Mesothelial cell of epicardium (in vitro differentiated cells): Measurements from ENCODE around the gene PARVA. TPM values are rescaled to one million over a fixed set of nuclear protein-coding genes. Genes with fewer than 3 reads are reported as not detected.

Source experiments
- DNase-seq, 2 experiments: peaks; one replicate each; pipeline ENCODE4 v3.0.0; 2021; ENCODE audit warnings: low spot score in 2 of 2; ENCODE audit not compliant: unreplicated experiment in 2 of 2
- H3K27ac Mint-ChIP-seq: 2 replicates; pipeline ENCODE4 v1.8.0; 2021; ENCODE audit warnings: mixed read lengths
- H3K27me3 Mint-ChIP-seq: 2 replicates; pipeline ENCODE4 v1.8.0; 2021; ENCODE audit warnings: low read depth, mixed read lengths
- H3K36me3 Mint-ChIP-seq: 2 replicates; pipeline ENCODE4 v1.8.0; 2021; ENCODE audit warnings: mixed read lengths
- H3K4me1 Mint-ChIP-seq: 2 replicates; pipeline ENCODE4 v1.8.0; 2021; ENCODE audit warnings: mixed read lengths
- H3K4me3 Mint-ChIP-seq: 2 replicates; pipeline ENCODE4 v1.8.0; 2021; ENCODE audit warnings: mild to moderate bottlenecking, moderate library complexity, mixed read lengths
- H3K9me3 Mint-ChIP-seq: 2 replicates; pipeline ENCODE4 v1.8.0; 2021; ENCODE audit warnings: mixed read lengths
- total RNA-seq: library from RNA; stranded (reverse); gene quantifications from 3 replicates; pipeline ENCODE4 v1.2.1, GENCODE V29; 2021
- TF ChIP-seq, protein P1 (sequence below): fragments of 200-600 bp; sonication (generic); IDR thresholded peaks from one replicate; pipeline ENCODE4 v1.5.0; 2021; ENCODE audit warnings: antibody characterized with exemption; ENCODE audit not compliant: unreplicated experiment

The PARVA gene
- total RNA-seq, 1 donor from 2014 or later: 77.1 TPM

DNA sequence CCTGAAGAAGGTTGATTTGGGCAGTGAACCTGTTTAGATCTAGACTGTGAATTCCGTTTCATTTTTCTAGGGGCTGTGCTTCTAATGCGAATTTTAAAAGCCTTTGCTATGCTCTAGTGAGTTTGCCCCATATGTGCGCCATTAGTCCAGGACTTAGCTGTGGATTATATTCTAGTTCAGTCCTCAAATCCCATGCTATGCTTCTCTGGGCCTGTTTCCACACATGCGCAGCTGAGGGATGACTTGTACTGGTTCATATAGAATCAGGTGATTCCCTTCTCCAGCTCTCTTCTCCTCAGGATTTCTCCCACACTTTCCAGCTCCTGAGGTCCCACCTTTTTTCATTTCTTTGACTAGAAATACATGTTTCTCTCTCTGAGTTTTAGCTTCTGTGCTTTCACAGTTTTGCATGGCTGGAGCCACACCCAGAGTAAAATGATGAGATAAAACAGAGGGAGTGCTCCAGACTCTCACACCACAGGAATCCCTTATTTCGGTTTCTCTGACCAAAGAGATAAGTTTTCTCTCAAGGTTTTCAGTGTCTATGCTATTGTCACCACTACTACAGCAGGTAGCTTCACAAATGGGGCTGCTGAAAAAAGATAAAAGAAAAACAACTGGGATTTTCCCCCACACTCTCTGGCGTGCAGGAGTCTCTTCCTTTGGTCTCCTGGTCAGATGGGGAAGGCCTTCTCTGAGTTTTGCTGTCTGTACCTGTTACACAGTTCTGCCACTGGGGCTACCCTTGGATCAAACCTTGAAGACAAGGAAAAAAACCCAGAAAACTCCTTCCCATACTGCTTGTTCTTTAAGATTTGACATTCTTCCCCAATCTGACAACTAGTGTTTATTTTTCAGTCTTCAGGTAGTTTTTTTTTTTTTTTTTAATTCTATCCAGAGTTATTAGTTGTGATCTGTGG lies 200.6 kb downstream of the PARVA start:
- H3K4me1 Mint-ChIP-seq: peaks cover 27% of the 10 kb centered on the region
- H3K4me3 Mint-ChIP-seq: no peak overlapping the region

GRCh38 chr11:12581416-12581815 lies 204.0 kb downstream of the PARVA start:
- no peak overlapping the region for H3K4me3 Mint-ChIP-seq
- H3K36me3 Mint-ChIP-seq: peaks cover 9% of the 10 kb centered on the region
- DNase-seq: no peak
- H3K4me1 Mint-ChIP-seq: peaks cover 17% of the 10 kb centered on the region
- TF ChIP-seq, protein P1, sequence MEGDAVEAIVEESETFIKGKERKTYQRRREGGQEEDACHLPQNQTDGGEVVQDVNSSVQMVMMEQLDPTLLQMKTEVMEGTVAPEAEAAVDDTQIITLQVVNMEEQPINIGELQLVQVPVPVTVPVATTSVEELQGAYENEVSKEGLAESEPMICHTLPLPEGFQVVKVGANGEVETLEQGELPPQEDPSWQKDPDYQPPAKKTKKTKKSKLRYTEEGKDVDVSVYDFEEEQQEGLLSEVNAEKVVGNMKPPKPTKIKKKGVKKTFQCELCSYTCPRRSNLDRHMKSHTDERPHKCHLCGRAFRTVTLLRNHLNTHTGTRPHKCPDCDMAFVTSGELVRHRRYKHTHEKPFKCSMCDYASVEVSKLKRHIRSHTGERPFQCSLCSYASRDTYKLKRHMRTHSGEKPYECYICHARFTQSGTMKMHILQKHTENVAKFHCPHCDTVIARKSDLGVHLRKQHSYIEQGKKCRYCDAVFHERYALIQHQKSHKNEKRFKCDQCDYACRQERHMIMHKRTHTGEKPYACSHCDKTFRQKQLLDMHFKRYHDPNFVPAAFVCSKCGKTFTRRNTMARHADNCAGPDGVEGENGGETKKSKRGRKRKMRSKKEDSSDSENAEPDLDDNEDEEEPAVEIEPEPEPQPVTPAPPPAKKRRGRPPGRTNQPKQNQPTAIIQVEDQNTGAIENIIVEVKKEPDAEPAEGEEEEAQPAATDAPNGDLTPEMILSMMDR: no peak
- no peaks in the 10 kb centered on the region for H3K27me3 Mint-ChIP-seq
- H3K9me3 Mint-ChIP-seq: peaks cover 17% of the 10 kb centered on the region
- H3K27ac Mint-ChIP-seq: peak overlapping the region; percentile 28

More for the DNA sequence above, 200.6 kb downstream of the PARVA start:
- H3K9me3 Mint-ChIP-seq: peaks cover 28% of the 10 kb centered on the region
- H3K27me3 Mint-ChIP-seq: no peaks in the 10 kb centered on the region
- H3K36me3 Mint-ChIP-seq: peaks cover 12% of the 10 kb centered on the region
- no peak for DNase-seq
- H3K27ac Mint-ChIP-seq: no peak overlapping the region
- TF ChIP-seq, protein P1: no peak

- Mint-ChIP-seq H3K27ac (peak overlapping the region; percentile 28), H3K4me1 (peaks cover 18% of the 10 kb centered on the region), H3K36me3 (peaks cover 6% of the 10 kb centered on the region), H3K4me3 (no peak overlapping the region), H3K27me3 (no peaks in the 10 kb centered on the region), H3K9me3 (peaks cover 12% of the 10 kb centered on the region)
- DNase-seq: no peak
- TF ChIP-seq, protein P1: no peak
These were observed 204.6 kb downstream of the PARVA start for GRCh38 chr11:12581923-12582322.
